ENCODE results near the gene NFYA. TPM values are rescaled to one million over a fixed set of nuclear protein-coding genes. Genes with fewer than 3 reads are reported as not detected.

Gene NFYA
- polyA plus RNA-seq, 1 donor from 2014 or later, result 22.1 TPM

DNA sequence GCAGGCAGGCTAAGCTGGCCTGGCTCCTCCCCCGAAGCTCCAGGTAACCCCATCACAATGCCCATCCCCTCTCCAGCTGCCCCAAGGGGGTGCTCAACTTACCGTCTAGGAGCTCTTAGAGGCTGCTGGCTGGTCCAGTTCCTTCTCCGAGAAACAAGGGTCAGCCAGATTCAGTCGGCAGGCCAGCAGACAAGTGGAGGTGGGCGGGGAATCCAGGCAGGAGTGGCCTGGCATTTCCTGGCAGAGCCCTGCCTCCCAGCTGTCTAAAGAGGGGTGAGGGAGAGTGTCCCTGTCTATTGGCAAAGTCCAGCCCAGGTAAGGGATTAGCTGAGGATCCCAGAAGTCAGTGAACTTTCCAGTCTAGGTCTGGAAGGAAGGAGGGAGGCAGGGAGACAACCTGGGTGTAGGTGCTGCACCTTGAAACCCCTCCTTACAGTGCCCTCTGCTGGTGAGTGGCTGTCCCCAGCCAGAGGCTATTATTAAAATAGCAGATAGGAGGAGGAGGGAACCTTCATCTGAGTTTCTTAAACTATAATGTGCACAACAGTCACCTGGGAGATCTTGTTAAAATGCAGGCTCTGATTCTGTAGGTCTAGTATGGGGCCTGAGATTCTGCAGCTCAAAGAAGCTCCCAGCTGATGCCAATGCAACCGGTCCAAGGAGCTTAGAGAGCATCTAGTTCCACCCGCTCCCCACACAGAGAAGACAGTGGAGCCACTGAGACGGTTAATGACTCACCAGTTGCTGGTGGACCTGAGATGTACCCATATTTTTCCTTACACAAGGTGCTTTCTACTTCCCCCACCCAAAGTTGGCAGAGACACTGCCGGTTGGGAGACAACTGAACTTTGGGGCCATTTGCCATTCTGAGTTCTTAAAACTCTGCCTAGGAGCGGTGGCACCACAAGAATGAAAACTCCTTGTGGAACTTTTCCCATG is 33.4 kb upstream of the NFYA start, which contains the start of gene UNC5CL:
Gene UNC5CL (minus strand): TSS at position 162 of the 939 bp plus-strand sequence. CDS start 4,147 bp downstream, outside the sequence.
- no peak within 1 kb of the TSS for H3K9ac ChIP-seq (ENCODE audit: low read length)
- no peak within 1 kb of the TSS for H3K4me2 ChIP-seq (ENCODE audit: low read length)
- no peak for TF ChIP-seq EZH2 (IDR thresholded peaks at IDR 0.05; ENCODE audit: borderline replicate concordance, insufficient read depth, low read length, poor library complexity, severe bottlenecking)
- TF ChIP-seq, protein P1, sequence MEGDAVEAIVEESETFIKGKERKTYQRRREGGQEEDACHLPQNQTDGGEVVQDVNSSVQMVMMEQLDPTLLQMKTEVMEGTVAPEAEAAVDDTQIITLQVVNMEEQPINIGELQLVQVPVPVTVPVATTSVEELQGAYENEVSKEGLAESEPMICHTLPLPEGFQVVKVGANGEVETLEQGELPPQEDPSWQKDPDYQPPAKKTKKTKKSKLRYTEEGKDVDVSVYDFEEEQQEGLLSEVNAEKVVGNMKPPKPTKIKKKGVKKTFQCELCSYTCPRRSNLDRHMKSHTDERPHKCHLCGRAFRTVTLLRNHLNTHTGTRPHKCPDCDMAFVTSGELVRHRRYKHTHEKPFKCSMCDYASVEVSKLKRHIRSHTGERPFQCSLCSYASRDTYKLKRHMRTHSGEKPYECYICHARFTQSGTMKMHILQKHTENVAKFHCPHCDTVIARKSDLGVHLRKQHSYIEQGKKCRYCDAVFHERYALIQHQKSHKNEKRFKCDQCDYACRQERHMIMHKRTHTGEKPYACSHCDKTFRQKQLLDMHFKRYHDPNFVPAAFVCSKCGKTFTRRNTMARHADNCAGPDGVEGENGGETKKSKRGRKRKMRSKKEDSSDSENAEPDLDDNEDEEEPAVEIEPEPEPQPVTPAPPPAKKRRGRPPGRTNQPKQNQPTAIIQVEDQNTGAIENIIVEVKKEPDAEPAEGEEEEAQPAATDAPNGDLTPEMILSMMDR (IDR thresholded peaks at IDR 0.05; ENCODE audit: poor library complexity, severe bottlenecking), result peak; percentile 44
- peak; percentile 26 for TF ChIP-seq RAD21 (conservative IDR thresholded peaks at IDR 0.05)
- no peak within 1 kb of the TSS for H2AFZ ChIP-seq (ENCODE audit: low read depth, low read length)
- no peaks in the 10 kb centered on the region for H3K9me2 ChIP-seq (ENCODE audit: insufficient read depth, low read length)
- no peak within 1 kb of the TSS for H3K27ac ChIP-seq (ENCODE audit: low read length)
- H4K20me1 ChIP-seq (ENCODE audit: insufficient read depth), result no peaks in the 10 kb centered on the region
- no peaks in the 10 kb centered on the region for H3K79me2 ChIP-seq (replicated peaks; ENCODE audit: insufficient read depth, low read length)
- H3F3A ChIP-seq (ENCODE audit: insufficient read depth, low read length, poor library complexity, severe bottlenecking), result no peaks in the 10 kb centered on the region
- H3K27me3 ChIP-seq (ENCODE audit: insufficient read depth, low read depth, low read length), result no peaks in the 10 kb centered on the region
- no peaks in the 10 kb centered on the region for H3K36me3 ChIP-seq (ENCODE audit: insufficient read depth, low read length)
- H3K4me3 ChIP-seq (ENCODE audit: low read length), result no peak within 1 kb of the TSS
- no peaks in the 10 kb centered on the region for H3K9me3 ChIP-seq (ENCODE audit: low read length)

DNA sequence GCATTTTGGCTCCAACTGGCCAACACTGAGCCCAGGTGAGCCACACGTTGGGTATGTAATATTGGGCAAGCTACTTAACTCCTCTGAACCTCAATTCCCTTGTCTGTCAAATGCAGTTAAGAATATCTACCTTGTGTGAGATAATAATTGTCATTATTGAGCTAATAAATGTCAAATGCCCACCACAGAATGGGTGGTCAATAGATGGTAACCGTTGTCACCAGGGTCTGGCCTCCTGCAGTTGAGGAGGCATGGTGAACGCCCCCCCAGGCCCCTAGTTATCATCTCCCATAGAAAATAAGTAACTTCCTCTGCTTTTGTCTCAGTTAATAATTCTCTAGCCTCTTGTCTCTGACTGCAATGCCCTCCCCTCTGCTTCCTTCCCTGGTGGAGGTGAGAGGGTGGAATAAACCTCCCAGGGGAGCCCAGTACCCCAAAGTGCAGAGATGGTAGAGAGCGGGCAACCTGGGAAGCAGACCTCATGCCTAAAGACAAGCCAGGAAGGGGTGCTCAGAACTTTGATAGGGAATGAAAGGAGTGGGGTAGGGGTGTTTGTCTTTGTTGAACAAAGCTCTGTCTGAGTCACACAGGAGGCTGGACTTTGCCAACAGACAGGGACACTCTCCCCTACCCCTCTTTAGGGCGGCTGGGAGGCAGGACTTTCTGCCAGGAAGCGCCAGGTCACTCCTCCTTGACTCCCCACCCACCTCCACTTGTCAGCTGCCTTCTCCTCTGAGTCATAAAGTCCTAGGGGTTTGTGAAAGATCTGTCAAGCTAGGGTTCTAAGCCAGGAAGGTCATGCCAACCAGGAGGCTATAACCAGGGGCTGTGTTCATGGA is 32.5 kb upstream of the NFYA start:
- no peak overlapping the region for H3K4me3 ChIP-seq (ENCODE audit: low read length)
- no peaks in the 10 kb centered on the region for H3F3A ChIP-seq (ENCODE audit: insufficient read depth, low read length, poor library complexity, severe bottlenecking)
- H2AFZ ChIP-seq (ENCODE audit: low read depth, low read length), result no peak overlapping the region
- H3K79me2 ChIP-seq (replicated peaks; ENCODE audit: insufficient read depth, low read length), result no peaks in the 10 kb centered on the region
- no peaks in the 10 kb centered on the region for H3K9me3 ChIP-seq (ENCODE audit: low read length)
- H3K27ac ChIP-seq (ENCODE audit: low read length), result no peak overlapping the region
- no peaks in the 10 kb centered on the region for H3K27me3 ChIP-seq (ENCODE audit: insufficient read depth, low read depth, low read length)
- no peak overlapping the region for H3K4me2 ChIP-seq (ENCODE audit: low read length)
- H3K9me2 ChIP-seq (ENCODE audit: insufficient read depth, low read length), result no peaks in the 10 kb centered on the region
- H3K36me3 ChIP-seq (ENCODE audit: insufficient read depth, low read length), result no peaks in the 10 kb centered on the region
- no peak overlapping the region for H3K9ac ChIP-seq (ENCODE audit: low read length)
- TF ChIP-seq EP300 (conservative IDR thresholded peaks at IDR 0.05; ENCODE audit: poor library complexity, severe bottlenecking), result no peak
- TF ChIP-seq EZH2 (IDR thresholded peaks at IDR 0.05; ENCODE audit: borderline replicate concordance, insufficient read depth, low read length, poor library complexity, severe bottlenecking), result no peak
- no peak for TF ChIP-seq SMC3 (conservative IDR thresholded peaks at IDR 0.05; ENCODE audit: poor library complexity)
- no peak for TF ChIP-seq POLR2AphosphoS5 (IDR thresholded peaks at IDR 0.05)
- TF ChIP-seq, protein P1 (IDR thresholded peaks at IDR 0.05; ENCODE audit: poor library complexity, severe bottlenecking), result no peak
- TF ChIP-seq RAD21 (conservative IDR thresholded peaks at IDR 0.05), result no peak
- TF ChIP-seq, protein P2, sequence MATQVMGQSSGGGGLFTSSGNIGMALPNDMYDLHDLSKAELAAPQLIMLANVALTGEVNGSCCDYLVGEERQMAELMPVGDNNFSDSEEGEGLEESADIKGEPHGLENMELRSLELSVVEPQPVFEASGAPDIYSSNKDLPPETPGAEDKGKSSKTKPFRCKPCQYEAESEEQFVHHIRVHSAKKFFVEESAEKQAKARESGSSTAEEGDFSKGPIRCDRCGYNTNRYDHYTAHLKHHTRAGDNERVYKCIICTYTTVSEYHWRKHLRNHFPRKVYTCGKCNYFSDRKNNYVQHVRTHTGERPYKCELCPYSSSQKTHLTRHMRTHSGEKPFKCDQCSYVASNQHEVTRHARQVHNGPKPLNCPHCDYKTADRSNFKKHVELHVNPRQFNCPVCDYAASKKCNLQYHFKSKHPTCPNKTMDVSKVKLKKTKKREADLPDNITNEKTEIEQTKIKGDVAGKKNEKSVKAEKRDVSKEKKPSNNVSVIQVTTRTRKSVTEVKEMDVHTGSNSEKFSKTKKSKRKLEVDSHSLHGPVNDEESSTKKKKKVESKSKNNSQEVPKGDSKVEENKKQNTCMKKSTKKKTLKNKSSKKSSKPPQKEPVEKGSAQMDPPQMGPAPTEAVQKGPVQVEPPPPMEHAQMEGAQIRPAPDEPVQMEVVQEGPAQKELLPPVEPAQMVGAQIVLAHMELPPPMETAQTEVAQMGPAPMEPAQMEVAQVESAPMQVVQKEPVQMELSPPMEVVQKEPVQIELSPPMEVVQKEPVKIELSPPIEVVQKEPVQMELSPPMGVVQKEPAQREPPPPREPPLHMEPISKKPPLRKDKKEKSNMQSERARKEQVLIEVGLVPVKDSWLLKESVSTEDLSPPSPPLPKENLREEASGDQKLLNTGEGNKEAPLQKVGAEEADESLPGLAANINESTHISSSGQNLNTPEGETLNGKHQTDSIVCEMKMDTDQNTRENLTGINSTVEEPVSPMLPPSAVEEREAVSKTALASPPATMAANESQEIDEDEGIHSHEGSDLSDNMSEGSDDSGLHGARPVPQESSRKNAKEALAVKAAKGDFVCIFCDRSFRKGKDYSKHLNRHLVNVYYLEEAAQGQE (IDR thresholded peaks at IDR 0.05; ENCODE audit: borderline replicate concordance), result no peak
- TF ChIP-seq TAF1 (IDR thresholded peaks at IDR 0.05; ENCODE audit: low read depth), result no peak
- no peak for TF ChIP-seq MXI1 (conservative IDR thresholded peaks at IDR 0.05; ENCODE audit: poor library complexity, severe bottlenecking)
- no peaks in the 10 kb centered on the region for H4K20me1 ChIP-seq (ENCODE audit: insufficient read depth)

All from neural cell (in vitro differentiated cells).